Measurements from ENCODE around the gene NOC3L.

DNA sequence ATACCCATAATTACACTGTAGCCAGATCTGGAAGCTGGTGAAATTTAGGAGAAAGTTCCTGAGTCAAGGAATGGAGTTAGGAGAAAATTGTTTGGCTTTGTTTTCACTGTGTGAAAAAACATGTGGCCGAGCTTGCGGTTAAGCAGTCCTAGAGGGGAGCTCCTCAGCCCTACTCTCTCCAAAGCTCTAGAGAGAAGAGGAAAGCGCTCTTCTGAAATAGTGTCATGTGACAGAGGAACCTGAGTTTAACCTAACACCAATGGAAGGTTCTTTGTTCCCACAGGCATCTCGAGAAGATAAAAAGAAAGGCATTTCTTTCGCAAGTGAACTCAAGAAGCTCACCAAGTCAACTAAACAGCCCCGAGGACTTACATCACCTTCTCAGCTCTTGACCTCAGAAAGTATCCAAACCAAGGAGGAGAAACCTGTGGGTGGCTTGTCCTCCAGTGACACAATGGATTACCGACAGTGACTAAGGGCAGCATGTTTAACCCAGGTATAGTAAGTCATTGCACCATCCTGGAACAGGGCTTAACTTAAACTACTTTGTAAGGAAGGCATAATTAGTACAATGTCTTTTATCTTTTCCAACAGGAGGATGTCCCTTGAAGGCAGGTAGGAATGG is 38.0 kb downstream of the NOC3L start:
- TF ChIP-seq, protein P1, sequence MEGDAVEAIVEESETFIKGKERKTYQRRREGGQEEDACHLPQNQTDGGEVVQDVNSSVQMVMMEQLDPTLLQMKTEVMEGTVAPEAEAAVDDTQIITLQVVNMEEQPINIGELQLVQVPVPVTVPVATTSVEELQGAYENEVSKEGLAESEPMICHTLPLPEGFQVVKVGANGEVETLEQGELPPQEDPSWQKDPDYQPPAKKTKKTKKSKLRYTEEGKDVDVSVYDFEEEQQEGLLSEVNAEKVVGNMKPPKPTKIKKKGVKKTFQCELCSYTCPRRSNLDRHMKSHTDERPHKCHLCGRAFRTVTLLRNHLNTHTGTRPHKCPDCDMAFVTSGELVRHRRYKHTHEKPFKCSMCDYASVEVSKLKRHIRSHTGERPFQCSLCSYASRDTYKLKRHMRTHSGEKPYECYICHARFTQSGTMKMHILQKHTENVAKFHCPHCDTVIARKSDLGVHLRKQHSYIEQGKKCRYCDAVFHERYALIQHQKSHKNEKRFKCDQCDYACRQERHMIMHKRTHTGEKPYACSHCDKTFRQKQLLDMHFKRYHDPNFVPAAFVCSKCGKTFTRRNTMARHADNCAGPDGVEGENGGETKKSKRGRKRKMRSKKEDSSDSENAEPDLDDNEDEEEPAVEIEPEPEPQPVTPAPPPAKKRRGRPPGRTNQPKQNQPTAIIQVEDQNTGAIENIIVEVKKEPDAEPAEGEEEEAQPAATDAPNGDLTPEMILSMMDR (IDR thresholded peaks at IDR 0.05), result no peak
- no peak for TF ChIP-seq POLR2A (IDR thresholded peaks at IDR 0.05)
